ENCODE results near the gene CSNK2A1. TPM values are rescaled to one million over a fixed set of nuclear protein-coding genes. Genes with fewer than 3 reads are reported as not detected.

The CSNK2A1 gene
- total RNA-seq, 1 experiment from 2014 or later = 205 TPM

GRCh38 chr20:480044-480443, 63.5 kb downstream of the CSNK2A1 start:
- POLR2A ChIA-PET = no interaction called here
- H3K27me3 Mint-ChIP-seq (ENCODE audit: insufficient read depth, unreplicated experiment) = no peaks in the 10 kb centered on the region
- H3K4me1 Mint-ChIP-seq (ENCODE audit: low read depth, unreplicated experiment) = peaks cover 6% of the 10 kb centered on the region
- intact Hi-C loops (cut with micrococcal nuclease; ENCODE audit: unreplicated experiment) = no loop called here
- DNase-seq = no peak
- CTCF ChIA-PET = no interaction called here
- no peak for TF ChIP-seq CTCF (IDR thresholded peaks at IDR 0.05; ENCODE audit: insufficient read depth in 1 of 2, low read depth in 1 of 2, low read length in 1 of 2, severe bottlenecking in 1 of 2, unreplicated experiment in 1 of 2)
- no peaks in the 10 kb centered on the region for H3K9me3 Mint-ChIP-seq (ENCODE audit: unreplicated experiment)
- H3K36me3 Mint-ChIP-seq (ENCODE audit: insufficient read depth, unreplicated experiment) = peaks cover 98% of the 10 kb centered on the region
- H3K27ac Mint-ChIP-seq (ENCODE audit: unreplicated experiment) = no peak overlapping the region
- Histone ChIP-seq H3K27me3 (replicated peaks; ENCODE audit: control insufficient read depth, insufficient read depth, low read length) (no peaks in the 10 kb centered on the region), H3K4me3 (ENCODE audit: low read depth, low read length) (no peak overlapping the region), H3K9me3 (no peaks in the 10 kb centered on the region), H3K4me1 (no peaks in the 10 kb centered on the region), H3K36me3 (ENCODE audit: control insufficient read depth, insufficient read depth, low read length) (peaks cover 4% of the 10 kb centered on the region)
- no TSS peak for BruUV-seq (replicated peaks)
- no peak overlapping the region for H3K4me3 Mint-ChIP-seq (ENCODE audit: unreplicated experiment)

GRCh38 chr20:479487-479886, 64.1 kb downstream of the CSNK2A1 start:
- no peak overlapping the region for H3K4me3 ChIP-seq (ENCODE audit: low read depth, low read length)
- H3K9me3 ChIP-seq = no peaks in the 10 kb centered on the region
- intact Hi-C loops (cut with micrococcal nuclease; ENCODE audit: unreplicated experiment) = loop anchor here (1.0 to 2.0 kb wide), 3 partner anchors 17 to 125 kb away; partner anchors contain the start of gene TBC1D20
- H3K36me3 Mint-ChIP-seq (ENCODE audit: insufficient read depth, unreplicated experiment) = peaks cover 98% of the 10 kb centered on the region
- TF ChIP-seq CTCF (IDR thresholded peaks at IDR 0.05; ENCODE audit: insufficient read depth in 1 of 2, low read depth in 1 of 2, low read length in 1 of 2, severe bottlenecking in 1 of 2, unreplicated experiment in 1 of 2) = no peak
- no peaks in the 10 kb centered on the region for H3K27me3 ChIP-seq (replicated peaks; ENCODE audit: control insufficient read depth, insufficient read depth, low read length)
- no peaks in the 10 kb centered on the region for H3K4me1 ChIP-seq
- BruUV-seq (replicated peaks) = no TSS peak
- POLR2A ChIA-PET = no interaction called here
- H3K9me3 Mint-ChIP-seq (ENCODE audit: unreplicated experiment) = peaks cover 3% of the 10 kb centered on the region
- H3K27ac Mint-ChIP-seq (ENCODE audit: unreplicated experiment) = no peak overlapping the region
- DNase-seq = no peak
- peaks cover 4% of the 10 kb centered on the region for H3K36me3 ChIP-seq (ENCODE audit: control insufficient read depth, insufficient read depth, low read length)
- CTCF ChIA-PET = no interaction called here
- H3K4me1 Mint-ChIP-seq (ENCODE audit: low read depth, unreplicated experiment) = peaks cover 6% of the 10 kb centered on the region
- no peaks in the 10 kb centered on the region for H3K27me3 Mint-ChIP-seq (ENCODE audit: insufficient read depth, unreplicated experiment)
- H3K4me3 Mint-ChIP-seq (ENCODE audit: unreplicated experiment) = no peak overlapping the region

GRCh38 chr20:478949-479429, 64.6 kb downstream of the CSNK2A1 start:
- Histone ChIP-seq H3K4me1 (no peaks in the 10 kb centered on the region), H3K36me3 (ENCODE audit: control insufficient read depth, insufficient read depth, low read length) (peaks cover 4% of the 10 kb centered on the region), H3K4me3 (ENCODE audit: low read depth, low read length) (no peak overlapping the region), H3K9me3 (0 out of 2 replicates have a peak, but pooled peaks cover under 1% of the 10 kb centered on the region), H3K27me3 (replicated peaks; ENCODE audit: control insufficient read depth, insufficient read depth, low read length) (no peaks in the 10 kb centered on the region)
- Mint-ChIP-seq H3K27ac (ENCODE audit: unreplicated experiment) (no peak overlapping the region), H3K4me1 (ENCODE audit: low read depth, unreplicated experiment) (peaks cover 9% of the 10 kb centered on the region), H3K27me3 (ENCODE audit: insufficient read depth, unreplicated experiment) (no peaks in the 10 kb centered on the region), H3K4me3 (ENCODE audit: unreplicated experiment) (no peak overlapping the region), H3K36me3 (ENCODE audit: insufficient read depth, unreplicated experiment) (peaks cover 98% of the 10 kb centered on the region), H3K9me3 (ENCODE audit: unreplicated experiment) (peaks cover 7% of the 10 kb centered on the region)
- CTCF ChIA-PET = interaction anchor here (0.6 to 1.1 kb wide), 2 partner anchors 48 to 52 kb away, joined by 5 read pairs; no protein-coding TSS in a partner anchor
- no TSS peak for BruUV-seq (replicated peaks)
- peak; percentile 45 to 48 for TF ChIP-seq CTCF (IDR thresholded peaks at IDR 0.05; ENCODE audit: insufficient read depth in 1 of 2, low read depth in 1 of 2, low read length in 1 of 2, severe bottlenecking in 1 of 2, unreplicated experiment in 1 of 2)
- intact Hi-C loops (cut with micrococcal nuclease; ENCODE audit: unreplicated experiment) = loop anchor here (1.0 to 2.0 kb wide), 3 partner anchors 16 to 125 kb away; partner anchors contain the start of gene TBC1D20
- DNase-seq = peak in 1 of 2 experiments; percentile 59
- POLR2A ChIA-PET = no interaction called here
